DOHH2 (cell line): ENCODE results near the gene SLC35B2.

Source experiments
- H3F3A ChIP-seq: fragments of 200-600 bp; sonication (generic), shearing (Covaris generic); 2 replicates; pipeline ENCODE4 v1.6.0; 2016; ENCODE audit warnings: antibody characterized with exemption, mild to moderate bottlenecking; ENCODE audit not compliant: control insufficient read depth, insufficient read depth
- H3K27ac ChIP-seq: fragments of 200-600 bp; sonication (generic); 2 replicates; pipeline ENCODE4 v1.5.1; 2014; ENCODE audit warnings: low read depth, mild to moderate bottlenecking, low read length, moderate library complexity
- H3K27me3 ChIP-seq: fragments of 200-600 bp; sonication (generic); 2 replicates; pipeline ENCODE4 v1.6.1; 2014; ENCODE audit warnings: mild to moderate bottlenecking, low read length, mixed read lengths; ENCODE audit not compliant: control insufficient read depth
- H3K36me3 ChIP-seq: fragments of 200-600 bp; sonication (generic); 2 replicates; pipeline ENCODE4 v1.6.1; 2014; ENCODE audit warnings: mild to moderate bottlenecking, low read length, moderate library complexity, mixed read lengths; ENCODE audit not compliant: control insufficient read depth
- H3K4me1 ChIP-seq: fragments of 200-600 bp; sonication (generic); 2 replicates; pipeline ENCODE4 v1.6.1; 2014; ENCODE audit warnings: mild to moderate bottlenecking, low read length, mixed read lengths; ENCODE audit not compliant: control insufficient read depth
- H3K4me2 ChIP-seq: fragments of 200-600 bp; sonication (generic); 2 replicates; pipeline ENCODE4 v1.6.0; 2014; ENCODE audit warnings: mild to moderate bottlenecking, low read length, moderate library complexity
- H3K4me3 ChIP-seq: fragments of 200-600 bp; sonication (generic); 2 replicates; pipeline ENCODE4 v1.5.1; 2014; ENCODE audit warnings: mild to moderate bottlenecking, low read length, mixed read lengths
- H3K79me2 ChIP-seq: fragments of 200-600 bp; sonication (generic); 2 replicates; pipeline ENCODE4 v1.6.1; 2014; ENCODE audit warnings: mild to moderate bottlenecking, low read length, mixed read lengths; ENCODE audit not compliant: control insufficient read depth
- H3K9me2 ChIP-seq: fragments of 200-600 bp; sonication (generic); replicated peaks from 2 replicates; pipeline ENCODE4 v1.6.1; 2014; ENCODE audit warnings: mild to moderate bottlenecking, low read length, mixed read lengths; ENCODE audit not compliant: control insufficient read depth
- H3K9me3 ChIP-seq: fragments of 200-600 bp; sonication (generic); 2 replicates; pipeline ENCODE4 v1.6.1; 2014; ENCODE audit warnings: antibody characterized with exemption, low read length, mixed read lengths; ENCODE audit not compliant: control insufficient read depth, insufficient read depth
- H4K20me1 ChIP-seq: fragments of 200-600 bp; sonication (generic); 2 replicates; pipeline ENCODE4 v1.6.0; 2014; ENCODE audit warnings: low read depth, mild to moderate bottlenecking, antibody characterized with exemption, low read length, moderate library complexity; ENCODE audit not compliant: control insufficient read depth, insufficient read depth
- EZH2phosphoT487 ChIP-seq: fragments of 200-600 bp; sonication (generic); IDR thresholded peaks from 2 replicates; pipeline ENCODE4 v1.6.1; 2017; ENCODE audit warnings: borderline replicate concordance, mild to moderate bottlenecking, antibody characterized with exemption, low read length, moderate library complexity, mixed read lengths
- TF ChIP-seq, protein P1 (sequence below): fragments of 200-600 bp; sonication (generic); IDR thresholded peaks from one replicate; pipeline ENCODE4 v1.5.1; 2014; ENCODE audit warnings: antibody characterized with exemption, mild to moderate bottlenecking, low read depth, low read length; ENCODE audit not compliant: poor library complexity, severe bottlenecking

SLC35B2 gene

DNA sequence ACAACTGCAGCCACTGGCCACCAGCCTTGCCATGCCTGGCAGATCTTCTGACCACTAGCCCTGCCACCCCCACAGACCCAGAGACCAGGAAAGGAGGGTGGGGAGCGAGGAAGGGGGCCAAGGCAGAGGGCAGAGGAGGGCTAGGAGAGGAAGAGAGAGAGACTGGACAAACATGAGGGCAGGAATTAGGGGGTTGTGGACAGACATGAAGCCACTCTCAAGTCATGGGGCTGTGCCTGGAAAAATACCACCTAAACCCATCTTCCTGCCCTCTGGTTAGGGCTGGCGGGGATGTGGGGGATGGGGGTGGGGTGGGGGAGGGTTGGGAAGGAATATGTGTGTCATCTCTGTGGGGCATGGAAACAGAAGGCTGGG lies 35.4 kb downstream of the SLC35B2 start:
- no peak for TF ChIP-seq EZH2phosphoT487
- TF ChIP-seq, protein P1, sequence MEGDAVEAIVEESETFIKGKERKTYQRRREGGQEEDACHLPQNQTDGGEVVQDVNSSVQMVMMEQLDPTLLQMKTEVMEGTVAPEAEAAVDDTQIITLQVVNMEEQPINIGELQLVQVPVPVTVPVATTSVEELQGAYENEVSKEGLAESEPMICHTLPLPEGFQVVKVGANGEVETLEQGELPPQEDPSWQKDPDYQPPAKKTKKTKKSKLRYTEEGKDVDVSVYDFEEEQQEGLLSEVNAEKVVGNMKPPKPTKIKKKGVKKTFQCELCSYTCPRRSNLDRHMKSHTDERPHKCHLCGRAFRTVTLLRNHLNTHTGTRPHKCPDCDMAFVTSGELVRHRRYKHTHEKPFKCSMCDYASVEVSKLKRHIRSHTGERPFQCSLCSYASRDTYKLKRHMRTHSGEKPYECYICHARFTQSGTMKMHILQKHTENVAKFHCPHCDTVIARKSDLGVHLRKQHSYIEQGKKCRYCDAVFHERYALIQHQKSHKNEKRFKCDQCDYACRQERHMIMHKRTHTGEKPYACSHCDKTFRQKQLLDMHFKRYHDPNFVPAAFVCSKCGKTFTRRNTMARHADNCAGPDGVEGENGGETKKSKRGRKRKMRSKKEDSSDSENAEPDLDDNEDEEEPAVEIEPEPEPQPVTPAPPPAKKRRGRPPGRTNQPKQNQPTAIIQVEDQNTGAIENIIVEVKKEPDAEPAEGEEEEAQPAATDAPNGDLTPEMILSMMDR = no peak
- Histone ChIP-seq H3K9me3 (no peaks in the 10 kb centered on the region), H3K4me2 (peak overlapping the region; percentile 19), H3K4me1 (peaks cover 79% of the 10 kb centered on the region), H3K36me3 (peaks cover 20% of the 10 kb centered on the region), H3K27me3 (no peaks in the 10 kb centered on the region), H3F3A (peaks cover 22% of the 10 kb centered on the region), H4K20me1 (peaks cover 12% of the 10 kb centered on the region; the same call in 1 of the 2 replicates), H3K9me2 (no peaks in the 10 kb centered on the region), H3K27ac (no peak overlapping the region), H3K4me3 (no peak overlapping the region), H3K79me2 (peaks cover 34% of the 10 kb centered on the region)

GRCh38 chr6:44221291-44221960 lies 35.9 kb downstream of the SLC35B2 start:
- Histone ChIP-seq H4K20me1 (peaks cover 11% of the 10 kb centered on the region; the same call in 1 of the 2 replicates), H3K9me2 (no peaks in the 10 kb centered on the region), H3K4me1 (peaks cover 81% of the 10 kb centered on the region), H3K27me3 (no peaks in the 10 kb centered on the region), H3K27ac (peak overlapping the region; percentile 47), H3K36me3 (peaks cover 16% of the 10 kb centered on the region), H3K79me2 (peaks cover 29% of the 10 kb centered on the region), H3K9me3 (no peaks in the 10 kb centered on the region), H3F3A (peaks cover 22% of the 10 kb centered on the region), H3K4me2 (peak overlapping the region; percentile 19), H3K4me3 (no peak overlapping the region)
- TF ChIP-seq EZH2phosphoT487 = no peak
- TF ChIP-seq, protein P1 = peak; percentile 91

DNA sequence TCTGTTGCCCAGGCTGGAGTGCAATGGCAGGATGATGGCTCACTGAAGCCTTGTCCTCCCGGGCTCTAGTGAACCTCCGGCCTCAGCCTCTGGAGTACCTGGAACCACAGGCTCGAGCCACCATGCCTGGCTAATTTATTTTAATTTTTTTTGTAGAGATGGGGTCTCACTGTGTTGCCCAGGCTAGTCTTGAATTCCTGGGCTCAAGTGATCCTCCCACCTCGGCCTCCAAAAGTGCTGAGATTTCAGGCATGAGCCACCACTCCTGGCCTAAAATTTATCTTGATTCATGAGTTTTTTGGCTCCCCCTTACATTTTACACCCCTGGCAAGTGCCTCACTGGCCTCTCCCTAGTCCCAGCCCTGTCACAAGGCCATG lies 36.4 kb downstream of the SLC35B2 start:
- H3K4me1 ChIP-seq = peaks cover 76% of the 10 kb centered on the region
- no peaks in the 10 kb centered on the region for H3K27me3 ChIP-seq
- peak overlapping the region; percentile 19 for H3K4me2 ChIP-seq
- H3F3A ChIP-seq = peaks cover 22% of the 10 kb centered on the region
- H3K9me2 ChIP-seq = no peaks in the 10 kb centered on the region
- H3K27ac ChIP-seq = peak overlapping the region; percentile 47
- peaks cover 23% of the 10 kb centered on the region for H3K79me2 ChIP-seq
- peaks cover 11% of the 10 kb centered on the region for H3K36me3 ChIP-seq
- H4K20me1 ChIP-seq = peaks cover 5% of the 10 kb centered on the region; the same call in 1 of the 2 replicates
- TF ChIP-seq EZH2phosphoT487 = no peak
- TF ChIP-seq, protein P1 = no peak
- no peak overlapping the region for H3K4me3 ChIP-seq
- H3K9me3 ChIP-seq = no peaks in the 10 kb centered on the region
